ENCODE data around the gene ZNF598. TPM values are rescaled to one million over a fixed set of nuclear protein-coding genes. Genes with fewer than 3 reads are reported as not detected.

Gene ZNF598
- total and polyA plus RNA-seq, 8 donors: 26.0 to 93.6 (median 50.8) TPM

DNA sequence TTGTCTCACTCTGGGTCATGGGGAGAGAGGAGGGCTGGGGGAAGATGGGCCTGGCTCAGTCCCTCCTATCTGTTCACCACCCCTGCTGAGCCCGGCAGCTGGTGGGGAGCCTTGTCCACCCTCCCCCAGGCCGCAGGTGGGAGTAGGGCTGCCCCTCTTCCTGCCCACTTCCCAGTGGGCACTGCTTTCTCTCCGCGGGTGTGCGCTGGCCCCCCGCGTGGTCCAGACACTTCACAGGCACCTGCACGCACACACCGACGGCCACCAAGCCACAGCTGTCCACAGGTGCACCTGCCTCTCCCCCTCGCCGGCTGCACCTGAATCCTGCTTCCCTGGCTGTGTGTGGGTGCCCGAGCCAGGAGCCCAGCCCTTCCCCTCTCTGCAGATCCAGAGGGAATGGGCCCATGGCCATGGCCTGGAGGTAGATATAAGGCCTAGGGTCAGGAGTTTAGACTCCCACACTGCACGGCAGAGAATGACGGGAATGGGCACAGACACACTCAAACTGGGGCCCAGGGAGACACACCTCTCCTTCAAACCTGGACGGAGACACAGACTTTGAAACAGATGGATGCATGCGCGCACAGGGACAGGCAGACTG, 19.1 kb upstream of the ZNF598 start:
- no peaks in the 10 kb centered on the region for H3K27me3 ChIP-seq
- FAIRE-seq: no peak
- no peak overlapping the region for H3K4me3 ChIP-seq
- no peaks in the 10 kb centered on the region for H3K36me3 ChIP-seq
- intact Hi-C loops (cut with DNase I): loop anchor here in 1 of 3 donors (5.0 kb wide), 1 partner anchor 114 kb away; no protein-coding TSS in a partner anchor
- no peak for ATAC-seq
- DNase-seq: peak in 1 of 6 donors; percentile 20
- H3K4me1 ChIP-seq: no peaks in the 10 kb centered on the region
- no peaks in the 10 kb centered on the region for H3K9me3 ChIP-seq
- no peak overlapping the region for H3K27ac ChIP-seq
- TF ChIP-seq, protein P1, sequence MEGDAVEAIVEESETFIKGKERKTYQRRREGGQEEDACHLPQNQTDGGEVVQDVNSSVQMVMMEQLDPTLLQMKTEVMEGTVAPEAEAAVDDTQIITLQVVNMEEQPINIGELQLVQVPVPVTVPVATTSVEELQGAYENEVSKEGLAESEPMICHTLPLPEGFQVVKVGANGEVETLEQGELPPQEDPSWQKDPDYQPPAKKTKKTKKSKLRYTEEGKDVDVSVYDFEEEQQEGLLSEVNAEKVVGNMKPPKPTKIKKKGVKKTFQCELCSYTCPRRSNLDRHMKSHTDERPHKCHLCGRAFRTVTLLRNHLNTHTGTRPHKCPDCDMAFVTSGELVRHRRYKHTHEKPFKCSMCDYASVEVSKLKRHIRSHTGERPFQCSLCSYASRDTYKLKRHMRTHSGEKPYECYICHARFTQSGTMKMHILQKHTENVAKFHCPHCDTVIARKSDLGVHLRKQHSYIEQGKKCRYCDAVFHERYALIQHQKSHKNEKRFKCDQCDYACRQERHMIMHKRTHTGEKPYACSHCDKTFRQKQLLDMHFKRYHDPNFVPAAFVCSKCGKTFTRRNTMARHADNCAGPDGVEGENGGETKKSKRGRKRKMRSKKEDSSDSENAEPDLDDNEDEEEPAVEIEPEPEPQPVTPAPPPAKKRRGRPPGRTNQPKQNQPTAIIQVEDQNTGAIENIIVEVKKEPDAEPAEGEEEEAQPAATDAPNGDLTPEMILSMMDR (IDR thresholded peaks at IDR 0.05): no peak
- 82 to 85% methylated on average over 18 of the region's 18 CpGs for WGBS, 2 donors

DNA sequence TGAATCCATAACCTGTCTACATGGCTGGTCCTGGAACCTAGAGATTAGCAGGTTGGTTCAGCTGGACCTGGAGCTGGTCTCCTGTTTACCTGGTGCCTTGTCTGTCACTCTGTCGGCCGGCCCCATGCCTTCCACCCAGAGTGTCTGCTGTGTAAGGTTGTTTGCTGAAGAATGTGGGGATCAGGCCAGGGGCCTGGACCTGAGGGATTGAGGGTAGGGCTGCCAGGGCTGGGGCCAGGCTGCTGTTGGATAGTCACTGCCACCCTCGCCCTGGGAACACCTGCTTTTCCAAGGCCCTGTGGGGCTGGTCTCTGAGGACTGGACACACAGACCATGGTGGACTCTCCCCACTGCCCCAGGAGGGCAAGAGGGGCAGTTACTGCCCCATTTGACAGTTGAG, 18.5 kb upstream of the ZNF598 start:
- Histone ChIP-seq H3K27ac (no peak overlapping the region), H3K4me3 (peak overlapping the region in 2 of 4 donors; percentile 64 to 66), H3K4me1 (no peaks in the 10 kb centered on the region), H3K9me3 (no peaks in the 10 kb centered on the region), H3K36me3 (no peaks in the 10 kb centered on the region), H3K27me3 (no peaks in the 10 kb centered on the region)
- 40 to 44% methylated on average over 3 of the region's 3 CpGs for WGBS, 2 donors
- DNase-seq (peak in 2 of 6 donors; percentile 12 to 57), ATAC-seq (no peak), FAIRE-seq (no peak)
- intact Hi-C loops (cut with DNase I): loop anchor here in 1 of 3 donors (5.0 kb wide), 1 partner anchor 114 kb away; no protein-coding TSS in a partner anchor
- TF ChIP-seq, protein P1 (IDR thresholded peaks at IDR 0.05): no peak

DNA sequence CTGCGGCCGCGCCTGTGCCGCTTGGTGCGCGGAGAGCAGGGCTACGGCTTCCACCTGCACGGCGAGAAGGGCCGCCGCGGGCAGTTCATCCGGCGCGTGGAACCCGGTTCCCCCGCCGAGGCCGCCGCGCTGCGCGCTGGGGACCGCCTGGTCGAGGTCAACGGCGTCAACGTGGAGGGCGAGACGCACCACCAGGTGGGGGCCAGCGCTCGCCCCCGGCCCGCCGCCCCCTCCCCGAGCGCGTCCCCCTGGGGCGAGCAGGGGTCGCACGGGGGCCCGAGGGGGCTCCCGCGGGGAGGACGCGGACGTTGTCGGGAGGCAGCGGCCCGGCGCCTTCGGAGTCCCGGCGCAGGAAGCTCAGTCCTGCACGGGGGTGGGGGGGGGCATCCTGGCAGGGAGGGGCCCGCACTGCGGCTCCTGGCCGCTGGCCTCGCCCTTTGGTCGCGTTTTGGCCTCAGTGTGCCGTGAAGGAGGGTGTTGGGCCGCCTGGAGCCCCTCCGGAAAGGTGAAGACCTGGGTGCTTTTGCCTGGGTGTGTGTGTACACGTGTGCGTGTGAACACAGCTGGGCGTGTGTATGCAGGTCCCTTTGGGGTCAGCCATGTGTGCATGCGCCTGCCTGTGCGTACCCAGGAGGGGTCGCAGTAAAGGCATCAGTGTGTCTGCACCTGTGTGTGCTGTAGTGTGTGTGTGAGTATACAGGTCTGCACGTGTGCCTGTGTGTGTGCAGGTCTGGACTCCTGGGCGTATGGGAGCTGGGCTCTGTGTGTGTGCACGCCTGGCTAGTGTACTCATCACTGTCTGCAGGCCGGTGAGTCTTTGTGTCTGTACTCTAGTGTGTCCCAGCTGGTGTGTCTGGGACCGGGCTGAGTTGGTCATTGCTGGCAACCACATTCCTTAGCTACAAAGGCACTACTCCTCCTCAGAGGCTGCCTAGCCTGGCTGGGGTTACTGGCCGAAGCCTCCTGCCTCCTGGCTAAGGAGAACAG, 17.7 kb upstream of the ZNF598 start:
- TF ChIP-seq, protein P1 (IDR thresholded peaks at IDR 0.05): no peak
- no peaks in the 10 kb centered on the region for H3K9me3 ChIP-seq
- peak in 1 of 4 donors; percentile 5 for ATAC-seq
- H3K27me3 ChIP-seq: no peaks in the 10 kb centered on the region
- FAIRE-seq: no peak
- intact Hi-C loops (cut with DNase I): loop anchor here in 1 of 3 donors (5.0 kb wide), 1 partner anchor 115 kb away; no protein-coding TSS in a partner anchor
- 5 to 7% methylated on average over 46 to 76 of the region's 76 CpGs for WGBS, 2 donors
- H3K4me1 ChIP-seq: no peaks in the 10 kb centered on the region
- H3K36me3 ChIP-seq: no peaks in the 10 kb centered on the region
- H3K27ac ChIP-seq: no peak overlapping the region
- H3K4me3 ChIP-seq: peak overlapping the region; percentile 45 to 66 (median 58)
- DNase-seq: peak in 3 of 6 donors; percentile 27 to 65 (median 62)

DNA sequence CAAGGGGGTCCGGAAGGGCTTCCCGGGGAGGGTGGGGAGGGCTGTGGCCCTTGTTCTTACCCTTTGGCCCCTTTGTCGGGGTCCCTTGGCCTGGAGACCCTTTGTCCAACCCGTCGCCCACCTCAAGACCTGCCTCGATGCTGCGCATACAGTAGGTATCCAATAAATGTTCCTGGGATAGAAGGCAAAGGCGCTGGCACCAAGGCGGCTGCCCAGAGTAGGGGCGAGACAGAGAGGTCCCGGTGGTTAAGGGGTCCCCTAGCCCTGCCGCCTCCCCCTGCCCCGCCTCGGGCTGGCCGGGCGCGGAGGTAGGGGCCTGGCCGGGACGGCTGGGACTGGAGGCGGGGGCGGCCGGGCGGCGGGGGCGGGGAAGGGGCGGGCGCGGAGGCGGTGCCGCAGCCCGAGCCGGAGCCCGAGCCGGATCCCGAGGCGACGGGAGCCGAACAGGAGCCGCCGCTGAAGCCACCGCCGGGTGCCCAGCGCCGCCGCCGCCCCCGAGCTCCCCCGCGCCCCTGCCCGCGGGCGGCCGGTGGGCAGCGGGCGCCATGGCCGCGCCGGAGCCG, 16.9 kb upstream of the ZNF598 start, which contains the start of gene NHERF2:
Gene NHERF2 (plus strand): TSS at position 442 of the 563 bp plus-strand sequence. CDS start 104 bp downstream, at position 546.
- 7 to 9% methylated on average over 27 to 59 of the region's 59 CpGs for WGBS, 2 donors
- intact Hi-C loops (cut with DNase I): loop anchor here in 1 of 3 donors (5.0 kb wide), 1 partner anchor 116 kb away; no protein-coding TSS in a partner anchor
- Histone ChIP-seq H3K27me3 (no peaks in the 10 kb centered on the region), H3K27ac (no peak within 1 kb of the TSS), H3K36me3 (no peaks in the 10 kb centered on the region), H3K4me3 (peak within 1 kb of the TSS; percentile 45 to 66 (median 58)), H3K4me1 (no peaks in the 10 kb centered on the region), H3K9me3 (no peaks in the 10 kb centered on the region)
- peak; percentile 28 to 58 (median 42) for ATAC-seq
- TF ChIP-seq, protein P1 (IDR thresholded peaks at IDR 0.05): no peak
- no peak for FAIRE-seq
- DNase-seq: peak in 4 of 6 donors; percentile 46 to 82 (median 69)
